HG03558 (cell line): ENCODE results near the gene CPEB3.
"Not testable (repeated sequence)": the region's sequence is repeated elsewhere in the genome, so short reads cannot be mapped to it uniquely, and the experiment has no call there.

Experiments
- ATAC-seq: cut with Tn5 transposase; IDR thresholded peaks from one replicate; pipeline ENCODE4 v1.9.1; 2021; ENCODE audit warnings: moderate number of reproducible peaks; ENCODE audit not compliant: unreplicated experiment; ENCODE audit errors: extremely low read depth

CPEB3 gene

GRCh38 chr10:92290837-92291615 lies at the start of gene CPEB3, which contains the start of gene MARCHF5:
Gene CPEB3, minus strand, starts transcription at chr10:92291078. Its CDS starts 50,728 bp downstream, at chr10:92240350.
Gene MARCHF5, plus strand, starts transcription at chr10:92291167. Its CDS starts 328 bp downstream, at chr10:92291495.
- peak; percentile 98 for ATAC-seq

GRCh38 chr10:92329927-92330326 lies 39.0 kb upstream of the CPEB3 start:
- not testable (repeated sequence) for ATAC-seq

- no peak for ATAC-seq
These were observed 38.1 kb upstream of the CPEB3 start for GRCh38 chr10:92328993-92329392.

- no peak for ATAC-seq
These were observed 36.9 kb upstream of the CPEB3 start for GRCh38 chr10:92327445-92328433.

GRCh38 chr10:92323079-92323478 lies 32.2 kb upstream of the CPEB3 start:
- ATAC-seq, result no peak

GRCh38 chr10:92316610-92317009 lies 25.7 kb upstream of the CPEB3 start:
- no peak for ATAC-seq

- ATAC-seq, result no peak
These were observed 22.9 kb upstream of the CPEB3 start for GRCh38 chr10:92313750-92314149.

GRCh38 chr10:92309272-92309671 lies 18.4 kb upstream of the CPEB3 start:
- no peak for ATAC-seq

GRCh38 chr10:92305133-92306072 lies 14.5 kb upstream of the CPEB3 start:
- ATAC-seq, result no peak

- no peak for ATAC-seq
These were observed 13.2 kb upstream of the CPEB3 start for GRCh38 chr10:92304061-92304460.

- no peak for ATAC-seq
These were observed 12.2 kb upstream of the CPEB3 start for GRCh38 chr10:92303096-92303495.

GRCh38 chr10:92298487-92298886 lies 7.6 kb upstream of the CPEB3 start:
- ATAC-seq, result no peak

- no peak for ATAC-seq
These were observed 1.3 kb upstream of the CPEB3 start for GRCh38 chr10:92291921-92292845.

GRCh38 chr10:92291616-92291865 lies 663 bp upstream of the CPEB3 start:
- no peak for ATAC-seq

GRCh38 chr10:92290076-92290836 lies 622 bp downstream of the CPEB3 start:
- no peak for ATAC-seq

- ATAC-seq, result no peak
These were observed 6.7 kb downstream of the CPEB3 start for GRCh38 chr10:92284112-92284704.

- no peak for ATAC-seq
These were observed 11.7 kb downstream of the CPEB3 start for GRCh38 chr10:92278996-92279696.
